GM11168 (cell line): Measurements from ENCODE around the gene CSNK2B.

Experiments
- in situ Hi-C: fragments of 300-500 bp; cut with MboI; formaldehyde crosslinking; loops from one replicate; pipeline ENCODE4 v1.12.0; 2022; ENCODE audit warnings: low sequenced_read_pairs; ENCODE audit not compliant: unreplicated experiment

The CSNK2B gene

GRCh38 chr6:31636698-31637596 lies 28.9 kb upstream of the CSNK2B start:
- in situ Hi-C loops, result no loop called here

- in situ Hi-C loops, result no loop called here
Measured at GRCh38 chr6:31639043-31639442, 26.8 kb upstream of the CSNK2B start.

- in situ Hi-C loops, result no loop called here
Measured at GRCh38 chr6:31639449-31639861, 26.4 kb upstream of the CSNK2B start.

- in situ Hi-C loops, result no loop called here
Measured at GRCh38 chr6:31640612-31641011, 25.3 kb upstream of the CSNK2B start.

- in situ Hi-C loops, result no loop called here
Measured at GRCh38 chr6:31641370-31641769, 24.5 kb upstream of the CSNK2B start.

GRCh38 chr6:31642798-31643570 lies 22.9 kb upstream of the CSNK2B start:
- in situ Hi-C loops, result no loop called here

GRCh38 chr6:31643818-31644454 lies 21.9 kb upstream of the CSNK2B start:
- in situ Hi-C loops, result no loop called here

GRCh38 chr6:31645325-31645724 lies 20.6 kb upstream of the CSNK2B start:
- in situ Hi-C loops, result no loop called here

GRCh38 chr6:31651602-31652191 lies 14.2 kb upstream of the CSNK2B start:
- in situ Hi-C loops, result no loop called here

- in situ Hi-C loops, result no loop called here
Measured at GRCh38 chr6:31652925-31653724, 12.8 kb upstream of the CSNK2B start.

- in situ Hi-C loops, result no loop called here
Measured at GRCh38 chr6:31654574-31655348, 11.1 kb upstream of the CSNK2B start.

- in situ Hi-C loops, result no loop called here
Measured at GRCh38 chr6:31655349-31656237, 10.3 kb upstream of the CSNK2B start, which contains the start of gene APOM. APOM (plus strand) TSS chr6:31655894; CDS start chr6:31655967, 73 bp downstream.

- in situ Hi-C loops, result no loop called here
Measured at GRCh38 chr6:31657406-31658157, 8.3 kb upstream of the CSNK2B start.

- in situ Hi-C loops, result no loop called here
Measured at GRCh38 chr6:31658158-31658688, 7.7 kb upstream of the CSNK2B start.

- in situ Hi-C loops, result no loop called here
Measured at GRCh38 chr6:31658983-31659648, 6.8 kb upstream of the CSNK2B start.

- in situ Hi-C loops, result no loop called here
Measured at GRCh38 chr6:31659649-31660380, 6.1 kb upstream of the CSNK2B start.
